ENCODE measurements around the gene TM7SF3.

Gene TM7SF3

DNA sequence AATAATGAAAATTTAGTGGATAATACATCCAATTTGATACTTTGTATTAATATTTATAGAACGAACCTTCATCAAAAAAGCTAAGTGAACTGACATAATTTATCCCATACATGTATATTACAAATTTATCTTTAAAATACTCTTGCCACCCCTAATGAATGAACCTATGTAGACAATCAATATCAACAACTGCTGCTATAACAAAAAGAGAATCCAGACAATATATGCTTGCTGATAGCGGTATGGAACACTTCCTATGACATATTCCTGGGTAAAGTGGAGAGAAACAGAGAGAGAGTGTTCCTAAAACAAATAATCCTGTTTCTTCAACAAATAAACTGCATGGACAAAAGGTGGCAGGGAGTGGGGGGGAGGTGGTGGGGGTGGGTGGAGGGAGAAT is 31.3 kb downstream of the TM7SF3 start:
- TF ChIP-seq, protein P1, sequence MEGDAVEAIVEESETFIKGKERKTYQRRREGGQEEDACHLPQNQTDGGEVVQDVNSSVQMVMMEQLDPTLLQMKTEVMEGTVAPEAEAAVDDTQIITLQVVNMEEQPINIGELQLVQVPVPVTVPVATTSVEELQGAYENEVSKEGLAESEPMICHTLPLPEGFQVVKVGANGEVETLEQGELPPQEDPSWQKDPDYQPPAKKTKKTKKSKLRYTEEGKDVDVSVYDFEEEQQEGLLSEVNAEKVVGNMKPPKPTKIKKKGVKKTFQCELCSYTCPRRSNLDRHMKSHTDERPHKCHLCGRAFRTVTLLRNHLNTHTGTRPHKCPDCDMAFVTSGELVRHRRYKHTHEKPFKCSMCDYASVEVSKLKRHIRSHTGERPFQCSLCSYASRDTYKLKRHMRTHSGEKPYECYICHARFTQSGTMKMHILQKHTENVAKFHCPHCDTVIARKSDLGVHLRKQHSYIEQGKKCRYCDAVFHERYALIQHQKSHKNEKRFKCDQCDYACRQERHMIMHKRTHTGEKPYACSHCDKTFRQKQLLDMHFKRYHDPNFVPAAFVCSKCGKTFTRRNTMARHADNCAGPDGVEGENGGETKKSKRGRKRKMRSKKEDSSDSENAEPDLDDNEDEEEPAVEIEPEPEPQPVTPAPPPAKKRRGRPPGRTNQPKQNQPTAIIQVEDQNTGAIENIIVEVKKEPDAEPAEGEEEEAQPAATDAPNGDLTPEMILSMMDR (IDR thresholded peaks at IDR 0.05; ENCODE audit: borderline replicate concordance, insufficient read depth, low read depth, low read length) = no peak
- no peak overlapping the region for H3K4me3 ChIP-seq (ENCODE audit: low read depth, low read length)

DNA sequence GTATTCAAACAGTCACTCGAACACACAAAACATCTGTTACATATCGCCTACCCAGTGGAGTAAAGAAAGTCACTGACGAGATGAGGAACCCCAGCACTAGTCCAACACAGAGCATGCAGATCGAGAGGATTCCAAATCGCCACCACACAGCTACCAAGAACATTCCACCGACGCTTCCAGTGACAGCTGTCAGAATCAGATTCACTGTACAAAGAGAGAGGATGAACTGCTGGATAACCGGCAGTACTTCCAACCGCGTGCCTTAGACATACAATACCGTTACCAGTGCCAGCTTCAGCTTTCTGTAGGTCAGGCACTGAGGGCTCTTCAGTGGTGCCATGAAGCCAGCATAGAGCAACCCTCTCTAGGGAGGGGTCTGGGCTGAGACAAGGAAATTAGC is 34.5 kb downstream of the TM7SF3 start:
- TF ChIP-seq, protein P1 (IDR thresholded peaks at IDR 0.05; ENCODE audit: borderline replicate concordance, insufficient read depth, low read depth, low read length) = no peak
- no peak overlapping the region for H3K4me3 ChIP-seq (ENCODE audit: low read depth, low read length)

DNA sequence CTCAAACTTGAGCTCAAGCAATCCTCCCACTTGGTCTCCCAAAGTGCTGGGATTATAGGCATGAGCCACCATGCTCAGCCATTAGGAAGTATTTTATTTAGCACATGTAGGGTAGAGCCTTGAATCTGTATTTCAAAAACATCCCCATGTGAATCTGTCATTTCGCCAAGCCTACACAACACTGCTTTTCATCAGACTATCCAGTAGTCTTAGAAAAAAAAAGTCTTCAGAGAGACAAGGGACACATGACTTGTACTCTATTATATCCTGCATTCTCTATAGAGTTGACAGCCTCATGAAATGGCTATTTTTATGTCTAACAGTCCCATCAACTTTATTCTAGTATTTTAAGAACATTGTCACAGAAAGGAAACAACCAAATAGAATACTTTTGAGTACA is 35.4 kb downstream of the TM7SF3 start:
- TF ChIP-seq, protein P1 (IDR thresholded peaks at IDR 0.05; ENCODE audit: borderline replicate concordance, insufficient read depth, low read depth, low read length) = no peak
- no peak overlapping the region for H3K4me3 ChIP-seq (ENCODE audit: low read depth, low read length)

DNA sequence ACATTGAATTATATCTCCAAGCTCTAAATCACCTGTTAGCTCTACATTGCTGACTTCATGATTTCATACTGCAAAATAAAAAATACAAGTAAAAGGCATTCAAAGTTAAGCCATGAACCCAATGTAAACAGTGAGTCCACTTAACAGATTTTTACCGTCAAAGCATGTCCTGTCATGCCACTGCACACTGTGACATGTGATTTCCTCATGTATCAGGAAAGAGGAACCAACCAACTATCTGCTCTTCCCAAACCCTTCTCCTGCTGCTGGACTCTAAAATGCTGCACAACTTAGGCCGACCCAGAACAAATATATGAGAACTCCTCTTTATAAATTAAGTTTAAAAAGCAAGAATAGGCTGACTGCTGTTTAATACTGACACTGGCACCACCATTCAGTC is 37.5 kb downstream of the TM7SF3 start:
- TF ChIP-seq, protein P1 (IDR thresholded peaks at IDR 0.05; ENCODE audit: borderline replicate concordance, insufficient read depth, low read depth, low read length) = no peak
- H3K4me3 ChIP-seq (ENCODE audit: low read depth, low read length) = no peak overlapping the region

DNA sequence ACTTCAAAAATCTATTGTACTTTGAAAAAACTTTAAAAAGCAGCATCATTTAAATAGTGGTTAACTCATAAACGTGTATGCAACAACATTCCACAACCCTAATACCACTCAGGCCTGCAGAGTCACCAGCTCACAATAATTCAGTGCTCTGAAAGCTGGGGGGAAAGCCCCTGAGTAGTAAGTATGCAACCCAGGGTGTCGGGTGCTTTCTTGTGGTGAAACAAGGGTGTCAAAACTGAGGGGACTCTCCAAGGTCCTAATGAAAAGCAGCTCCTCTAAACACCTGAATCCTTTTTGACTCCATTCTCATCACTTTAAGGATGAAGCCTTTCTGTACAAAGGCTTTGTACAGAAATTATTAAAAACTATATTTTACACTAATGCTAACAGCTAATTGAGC is 42.2 kb downstream of the TM7SF3 start:
- H3K4me3 ChIP-seq (ENCODE audit: low read depth, low read length) = no peak overlapping the region
- TF ChIP-seq, protein P1 (IDR thresholded peaks at IDR 0.05; ENCODE audit: borderline replicate concordance, insufficient read depth, low read depth, low read length) = no peak

DNA sequence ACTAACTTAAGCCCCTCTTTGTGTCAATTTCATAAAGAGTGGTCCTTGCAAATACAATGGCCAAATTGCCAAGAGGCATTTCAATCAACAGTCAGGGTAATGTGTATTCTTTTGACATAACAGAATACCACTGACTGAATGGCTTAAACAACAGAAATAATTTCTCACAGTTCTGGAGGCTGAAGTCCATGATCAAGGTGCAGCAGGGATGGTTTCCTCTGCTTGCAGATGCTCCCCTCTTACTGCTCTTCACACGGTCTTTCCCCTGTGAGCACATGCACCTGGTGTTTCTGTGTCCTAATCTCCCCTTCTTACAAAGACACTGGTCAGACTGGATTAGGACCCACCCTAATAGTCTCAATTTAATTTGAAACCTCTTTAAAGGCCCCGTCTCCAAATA is 44.0 kb downstream of the TM7SF3 start:
- TF ChIP-seq, protein P1 (IDR thresholded peaks at IDR 0.05; ENCODE audit: borderline replicate concordance, insufficient read depth, low read depth, low read length) = no peak
- no peak overlapping the region for H3K4me3 ChIP-seq (ENCODE audit: low read depth, low read length)

DNA sequence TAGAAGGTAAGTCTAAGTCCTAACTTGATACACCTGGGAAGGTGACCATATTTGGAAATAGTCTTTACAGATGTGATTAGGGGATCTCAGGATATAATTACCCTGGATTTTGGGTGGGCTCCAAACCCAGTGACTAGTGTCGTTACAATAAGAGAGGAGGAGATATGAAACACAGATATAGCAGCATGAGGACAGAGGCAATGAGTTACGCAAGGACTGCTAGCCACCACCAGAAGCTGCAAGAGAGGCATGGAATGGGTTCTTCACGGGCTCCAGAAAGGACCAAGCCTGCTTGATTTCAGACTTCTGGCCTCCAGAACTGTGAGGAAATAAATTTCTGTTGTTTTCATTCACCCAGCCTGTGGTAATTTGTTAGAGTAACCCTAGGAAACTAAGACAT is 47.3 kb downstream of the TM7SF3 start:
- TF ChIP-seq, protein P1 (IDR thresholded peaks at IDR 0.05; ENCODE audit: borderline replicate concordance, insufficient read depth, low read depth, low read length) = no peak
- H3K4me3 ChIP-seq (ENCODE audit: low read depth, low read length) = no peak overlapping the region
